T-helper 2 cell treated with Interferon-gamma antibody and Interleukin-4, amounts not matched to agents 5 μg/mL and 100 μg/mL, for 36 hours (primary cell): ENCODE measurements around the gene GPC6.

Source experiments
- DNase-seq: peaks from one replicate; pipeline ENCODE4 v3.0.0; 2021; ENCODE audit warnings: low spot score
- H3K27ac Mint-ChIP-seq: one replicate; pipeline ENCODE4 v1.8.0; 2021; ENCODE audit warnings: mild to moderate bottlenecking, mixed read lengths
- H3K27me3 Mint-ChIP-seq: one replicate; pipeline ENCODE4 v1.8.0; 2021; ENCODE audit warnings: low read depth, mixed read lengths
- H3K36me3 Mint-ChIP-seq: one replicate; pipeline ENCODE4 v1.8.0; 2021; ENCODE audit warnings: low read depth, mixed read lengths
- H3K4me1 Mint-ChIP-seq: one replicate; pipeline ENCODE4 v1.8.0; 2021; ENCODE audit warnings: low read depth, mixed read lengths
- H3K4me3 Mint-ChIP-seq: one replicate; pipeline ENCODE4 v1.8.0; 2022; ENCODE audit warnings: mild to moderate bottlenecking, moderate library complexity, mixed read lengths
- H3K9me3 Mint-ChIP-seq: one replicate; pipeline ENCODE4 v1.8.0; 2021; ENCODE audit warnings: mixed read lengths

Gene GPC6

DNA sequence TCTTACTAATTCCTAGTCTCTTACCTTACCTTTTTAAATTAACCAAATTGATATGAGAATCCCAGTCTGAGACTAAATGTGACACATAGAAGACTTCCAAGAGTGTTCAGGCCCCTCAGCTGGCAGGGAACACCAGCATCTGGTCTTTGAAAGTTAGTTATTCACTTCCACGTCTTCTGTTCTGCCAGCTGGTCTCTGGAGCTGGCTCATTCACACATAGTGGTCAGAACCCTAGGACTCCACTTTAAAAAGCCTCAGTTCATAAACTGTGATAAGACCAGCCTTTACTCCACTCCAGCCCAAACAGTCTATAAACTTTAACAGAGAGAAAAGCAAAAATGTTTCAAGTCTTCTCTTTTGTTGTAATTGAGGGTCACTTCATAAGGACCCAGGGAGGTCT lies 989.9 kb downstream of the GPC6 start:
- H3K27ac Mint-ChIP-seq = no peak overlapping the region
- no peak for DNase-seq
- no peaks in the 10 kb centered on the region for H3K27me3 Mint-ChIP-seq
- peaks cover 4% of the 10 kb centered on the region for H3K4me1 Mint-ChIP-seq
- H3K4me3 Mint-ChIP-seq = no peak overlapping the region
- no peaks in the 10 kb centered on the region for H3K36me3 Mint-ChIP-seq
- H3K9me3 Mint-ChIP-seq = no peaks in the 10 kb centered on the region

- Mint-ChIP-seq H3K27me3 (no peaks in the 10 kb centered on the region), H3K36me3 (no peaks in the 10 kb centered on the region), H3K27ac (no peak overlapping the region), H3K4me3 (no peak overlapping the region), H3K9me3 (no peaks in the 10 kb centered on the region), H3K4me1 (peaks cover 4% of the 10 kb centered on the region)
- DNase-seq = no peak
Observed at GRCh38 chr13:94217370-94217769, 990.8 kb downstream of the GPC6 start.

GRCh38 chr13:94218537-94218936 lies 991.9 kb downstream of the GPC6 start:
- DNase-seq = no peak
- no peaks in the 10 kb centered on the region for H3K9me3 Mint-ChIP-seq
- peaks cover 5% of the 10 kb centered on the region for H3K27me3 Mint-ChIP-seq
- H3K36me3 Mint-ChIP-seq = no peaks in the 10 kb centered on the region
- no peak overlapping the region for H3K27ac Mint-ChIP-seq
- no peak overlapping the region for H3K4me3 Mint-ChIP-seq
- H3K4me1 Mint-ChIP-seq = peaks cover 4% of the 10 kb centered on the region

DNA sequence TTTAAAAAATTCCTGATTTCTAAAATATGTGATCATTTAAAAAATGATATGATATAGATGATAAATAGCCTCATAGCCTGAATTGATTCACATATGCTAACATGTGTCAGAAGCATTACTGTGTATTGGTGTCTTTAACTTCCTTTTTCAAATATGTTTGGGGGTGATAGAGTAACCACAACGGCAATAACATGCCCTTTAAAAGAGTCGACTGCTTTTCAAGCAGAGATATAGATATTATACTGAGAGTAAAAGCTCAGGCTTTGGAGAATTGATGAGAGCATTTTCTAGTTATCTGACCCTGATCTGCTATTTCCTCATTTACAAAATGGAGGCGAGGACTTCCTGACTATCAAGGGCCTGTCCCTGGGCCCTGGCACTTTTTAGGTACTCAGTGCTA lies 992.3 kb downstream of the GPC6 start:
- H3K4me3 Mint-ChIP-seq = no peak overlapping the region

DNA sequence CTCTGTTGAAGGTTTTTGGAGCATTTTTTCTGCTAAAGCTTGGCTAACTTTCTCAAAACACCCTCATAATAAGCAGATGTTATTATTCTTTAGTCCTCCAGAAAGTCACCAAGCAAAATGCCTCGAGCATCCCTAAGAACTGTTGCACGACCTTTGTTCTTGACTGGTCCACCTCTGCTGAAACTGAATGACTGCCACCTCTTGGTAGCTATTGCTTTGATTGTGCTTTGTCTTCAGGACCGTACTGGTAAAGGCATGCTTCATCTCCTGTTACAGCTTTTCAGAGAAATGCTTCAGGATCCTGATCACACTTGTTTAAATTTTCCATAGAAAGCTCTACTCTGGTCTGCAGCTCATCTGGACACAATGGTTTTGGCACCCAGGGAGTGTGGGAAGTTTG lies 998.1 kb downstream of the GPC6 start:
- no peaks in the 10 kb centered on the region for H3K36me3 Mint-ChIP-seq
- peaks cover 6% of the 10 kb centered on the region for H3K27me3 Mint-ChIP-seq
- no peaks in the 10 kb centered on the region for H3K9me3 Mint-ChIP-seq
- H3K27ac Mint-ChIP-seq = no peak overlapping the region
- H3K4me3 Mint-ChIP-seq = no peak overlapping the region
- DNase-seq = no peak
- H3K4me1 Mint-ChIP-seq = no peaks in the 10 kb centered on the region

More for the DNA sequence above, 992.3 kb downstream of the GPC6 start:
- Mint-ChIP-seq H3K36me3 (no peaks in the 10 kb centered on the region), H3K27ac (no peak overlapping the region), H3K27me3 (peaks cover 6% of the 10 kb centered on the region), H3K4me1 (peaks cover 4% of the 10 kb centered on the region), H3K9me3 (no peaks in the 10 kb centered on the region)
- DNase-seq = no peak

GRCh38 chr13:94227255-94227879 lies 1000.8 kb downstream of the GPC6 start:
- Mint-ChIP-seq H3K4me1 (no peaks in the 10 kb centered on the region), H3K27me3 (peaks cover 6% of the 10 kb centered on the region), H3K36me3 (no peaks in the 10 kb centered on the region), H3K9me3 (no peaks in the 10 kb centered on the region), H3K27ac (no peak overlapping the region), H3K4me3 (no peak overlapping the region)
- no peak for DNase-seq

- Mint-ChIP-seq H3K27ac (no peak overlapping the region), H3K4me1 (no peaks in the 10 kb centered on the region), H3K36me3 (no peaks in the 10 kb centered on the region)
Observed at GRCh38 chr13:94228763-94229162, 1002.2 kb downstream of the GPC6 start.

GRCh38 chr13:94232161-94232950 lies 1005.7 kb downstream of the GPC6 start:
- no peak for DNase-seq
- H3K27ac Mint-ChIP-seq = no peak overlapping the region

More at GRCh38 chr13:94228763-94229162, 1002.2 kb downstream of the GPC6 start:
- no peak for DNase-seq
- no peak overlapping the region for H3K4me3 Mint-ChIP-seq
- H3K27me3 Mint-ChIP-seq = no peaks in the 10 kb centered on the region
- no peaks in the 10 kb centered on the region for H3K9me3 Mint-ChIP-seq

GRCh38 chr13:94232956-94233355 lies 1006.3 kb downstream of the GPC6 start:
- Mint-ChIP-seq H3K36me3 (no peaks in the 10 kb centered on the region), H3K4me3 (no peak overlapping the region), H3K9me3 (no peaks in the 10 kb centered on the region)

More at GRCh38 chr13:94232161-94232950, 1005.7 kb downstream of the GPC6 start:
- H3K4me3 Mint-ChIP-seq = no peak overlapping the region
- H3K36me3 Mint-ChIP-seq = no peaks in the 10 kb centered on the region
- no peaks in the 10 kb centered on the region for H3K9me3 Mint-ChIP-seq
- H3K4me1 Mint-ChIP-seq = peaks cover 8% of the 10 kb centered on the region
- H3K27me3 Mint-ChIP-seq = no peaks in the 10 kb centered on the region

GRCh38 chr13:94233401-94233800 lies 1006.8 kb downstream of the GPC6 start:
- Mint-ChIP-seq H3K4me3 (no peak overlapping the region), H3K4me1 (peaks cover 8% of the 10 kb centered on the region), H3K27ac (no peak overlapping the region), H3K27me3 (no peaks in the 10 kb centered on the region), H3K36me3 (no peaks in the 10 kb centered on the region), H3K9me3 (no peaks in the 10 kb centered on the region)
- DNase-seq = no peak

More at GRCh38 chr13:94232956-94233355, 1006.3 kb downstream of the GPC6 start:
- peaks cover 8% of the 10 kb centered on the region for H3K4me1 Mint-ChIP-seq
- DNase-seq = no peak
- no peak overlapping the region for H3K27ac Mint-ChIP-seq
- no peaks in the 10 kb centered on the region for H3K27me3 Mint-ChIP-seq

DNA sequence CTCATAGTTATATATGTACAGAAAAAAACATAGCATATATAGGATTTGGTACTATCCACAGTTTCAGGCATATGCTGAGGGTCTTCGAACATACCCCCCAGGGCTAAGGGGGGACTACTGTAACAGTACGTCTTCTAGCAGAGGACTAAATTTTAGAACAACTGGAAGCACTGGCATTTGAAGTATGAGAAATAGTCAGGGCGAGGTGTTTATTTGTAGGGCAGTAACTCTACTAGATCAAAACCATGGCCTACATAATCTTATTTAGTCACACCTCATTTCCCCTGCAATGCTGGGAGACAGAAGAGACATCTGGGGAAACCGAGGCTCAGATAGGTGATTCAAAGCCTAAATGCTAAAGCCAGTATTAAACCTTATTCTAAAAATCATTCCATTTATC lies 1007.2 kb downstream of the GPC6 start:
- peaks cover 10% of the 10 kb centered on the region for H3K4me1 Mint-ChIP-seq
- no peaks in the 10 kb centered on the region for H3K27me3 Mint-ChIP-seq
- no peak for DNase-seq
- H3K27ac Mint-ChIP-seq = no peak overlapping the region
- no peaks in the 10 kb centered on the region for H3K36me3 Mint-ChIP-seq
- H3K4me3 Mint-ChIP-seq = no peak overlapping the region
- no peaks in the 10 kb centered on the region for H3K9me3 Mint-ChIP-seq

GRCh38 chr13:94234738-94235137 lies 1008.1 kb downstream of the GPC6 start:
- H3K27me3 Mint-ChIP-seq = no peaks in the 10 kb centered on the region
- H3K4me1 Mint-ChIP-seq = peaks cover 14% of the 10 kb centered on the region
- DNase-seq = no peak
- no peak overlapping the region for H3K27ac Mint-ChIP-seq
- H3K4me3 Mint-ChIP-seq = no peak overlapping the region
- no peaks in the 10 kb centered on the region for H3K9me3 Mint-ChIP-seq
- H3K36me3 Mint-ChIP-seq = no peaks in the 10 kb centered on the region

GRCh38 chr13:94236132-94236531 lies 1009.5 kb downstream of the GPC6 start:
- H3K27me3 Mint-ChIP-seq = no peaks in the 10 kb centered on the region
- H3K27ac Mint-ChIP-seq = no peak overlapping the region
- no peaks in the 10 kb centered on the region for H3K36me3 Mint-ChIP-seq
- no peak overlapping the region for H3K4me3 Mint-ChIP-seq
- no peak for DNase-seq
- H3K4me1 Mint-ChIP-seq = peaks cover 14% of the 10 kb centered on the region
- H3K9me3 Mint-ChIP-seq = no peaks in the 10 kb centered on the region

DNA sequence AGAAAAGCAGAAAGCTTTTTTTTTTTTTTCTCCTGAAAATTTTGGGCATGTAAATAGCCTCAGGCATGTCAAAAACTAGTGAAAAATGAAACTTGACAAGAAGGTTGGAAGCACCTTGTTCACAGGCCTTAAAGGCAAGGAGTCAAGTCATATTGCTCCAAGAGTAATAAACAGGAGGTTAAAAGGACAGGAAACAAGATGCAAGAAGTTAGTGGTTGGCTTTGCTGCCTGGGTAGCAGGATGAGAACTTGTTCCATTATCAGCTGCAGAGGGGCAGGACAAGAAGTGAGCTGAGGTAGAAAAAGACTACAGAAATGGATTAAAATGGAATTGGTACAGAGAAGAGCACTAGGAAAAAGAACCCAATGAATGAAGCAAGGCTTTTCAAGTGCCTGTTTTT lies 1010.3 kb downstream of the GPC6 start:
- no peaks in the 10 kb centered on the region for H3K9me3 Mint-ChIP-seq
- H3K4me1 Mint-ChIP-seq = peaks cover 14% of the 10 kb centered on the region
- H3K36me3 Mint-ChIP-seq = no peaks in the 10 kb centered on the region
- H3K4me3 Mint-ChIP-seq = no peak overlapping the region
- H3K27me3 Mint-ChIP-seq = no peaks in the 10 kb centered on the region
- no peak overlapping the region for H3K27ac Mint-ChIP-seq
- no peak for DNase-seq
